ENCODE results near the gene UROS.

- TF ChIP-seq EZH2 (IDR thresholded peaks at IDR 0.05; ENCODE audit: low read length, missing control alignments) (no peak), CTCF (conservative IDR thresholded peaks at IDR 0.05 in 1 of 2, IDR thresholded peaks at IDR 0.05 in 1 of 2; ENCODE audit: low read depth in 1 of 2, low read length in 2 of 2) (no peak)
Measured at GRCh38 chr10:125823663-125824251, 699 bp upstream of the UROS start.

Measured in fibroblast of lung (primary cell).